K562 (cell line): Measurements from ENCODE around the gene SPOCK3. TPM values are rescaled to one million over a fixed set of nuclear protein-coding genes. Genes with fewer than 3 reads are reported as not detected.

Experiments
- ATAC-seq: fragments of 200-7000 bp; cut with Tn5 transposase; 3 replicates; pipeline ENCODE4 v1.9.1; 2020; ENCODE audit warnings: moderate library complexity
- BruUV-seq: library from RNA; stranded (reverse); fragments of 400-500 nt; replicated peaks from 2 replicates; lab custom pipeline; 2021; lab: Mats Ljungman, UMichigan
- CTCF ChIA-PET: fragments of 300-600 bp; formaldehyde crosslinking; extraction: SDS; loops from one replicate; lab custom pipeline; 2021; ENCODE audit warnings: low intra/inter-chr PET ratio; lab: Yijun Ruan, JAX
- POLR2A ChIA-PET: fragments of 300-600, 350-650 bp; sonication (Branson Sonifier 250); formaldehyde crosslinking; extraction: SDS; loops from one replicate; lab custom pipeline; 2021; ENCODE audit warnings: antibody characterized with exemption, inconsistent platforms; lab: Yijun Ruan, JAX
- DNase-seq, 4 experiments: peaks; one replicate each; pipeline versions ENCODE4 v3.0.0 to v3.0.0-alpha.2; 2011 to 2018; ENCODE audit warnings: low spot score in 3 of 4, mixed read lengths in 3 of 4; ENCODE audit errors: extremely low read depth in 1 of 4
- FAIRE-seq: peaks from 2 replicates; lab custom pipeline; 2011; peaks lifted over from hg19 to GRCh38; lab: Jason Lieb, UNC
- H2AFZ ChIP-seq: 2 replicates; pipeline ENCODE4 v1.6.0; 2011; ENCODE audit warnings: low read depth, low read length, control low read depth, inconsistent platforms
- H3K27ac ChIP-seq: fragments of 200-600 bp; 3 replicates; pipeline ENCODE4 v1.8.0; 2011; ENCODE audit warnings: low read depth, mild to moderate bottlenecking, control low read depth, inconsistent platforms, low read length, moderate library complexity, mixed read lengths; ENCODE audit errors: extremely low read depth
- H3K27me3 ChIP-seq, 2 experiments: fragments of 300-600 bp in 1 of 2; 2 replicates in 1 of 2; 3 replicates in 1 of 2; pipeline versions ENCODE4 v1.6.0 to v1.8.0; 2011; ENCODE audit warnings: inconsistent platforms in 2 of 2, low read length in 2 of 2, mild to moderate bottlenecking in 1 of 2, mixed read lengths in 1 of 2, moderate library complexity in 1 of 2; ENCODE audit not compliant: control insufficient read depth in 2 of 2, insufficient read depth in 2 of 2
- H3K36me3 ChIP-seq: fragments of 300-600 bp; 3 replicates; pipeline ENCODE4 v1.8.0; 2011; ENCODE audit warnings: mild to moderate bottlenecking, low read length, inconsistent platforms; ENCODE audit not compliant: control insufficient read depth, insufficient read depth
- H3K4me1 ChIP-seq, 2 experiments: fragments of 200-600 bp in 1 of 2; replicated peaks in 1 of 2; 2 replicates in 1 of 2; 3 replicates in 1 of 2; pipeline versions ENCODE4 v1.5.1 to v1.8.0; 2011; ENCODE audit warnings: inconsistent platforms in 2 of 2, low read length in 2 of 2, mild to moderate bottlenecking in 1 of 2, mixed read lengths in 1 of 2, moderate library complexity in 1 of 2; ENCODE audit not compliant: control insufficient read depth in 2 of 2, insufficient read depth in 2 of 2
- H3K4me2 ChIP-seq: 2 replicates; pipeline ENCODE4 v1.6.1; 2011; ENCODE audit warnings: low read length, control low read depth, inconsistent platforms, mixed read lengths; ENCODE audit not compliant: insufficient read depth
- H3K4me3 ChIP-seq: fragments of 200-600 bp; sonication (generic), shearing (Covaris generic); 2 replicates; pipeline ENCODE4 v1.5.1; 2016; ENCODE audit warnings: control low read depth, inconsistent platforms
- H3K79me2 ChIP-seq: fragments of 200-600 bp; 3 replicates; pipeline ENCODE4 v1.8.0; 2011; ENCODE audit warnings: low read length, inconsistent platforms; ENCODE audit not compliant: control insufficient read depth, insufficient read depth
- H3K9ac ChIP-seq, 2 experiments: 2 replicates each; pipeline versions ENCODE4 v1.6.0 to v1.6.1; 2011; ENCODE audit warnings: low read depth in 2 of 2, low read length in 2 of 2, control low read depth in 1 of 2, inconsistent platforms in 1 of 2, mild to moderate bottlenecking in 1 of 2, mixed read lengths in 1 of 2; ENCODE audit not compliant: insufficient read depth in 1 of 2
- H3K9me1 ChIP-seq: one replicate; pipeline ENCODE4 v1.6.0; 2011; ENCODE audit warnings: inconsistent platforms, mild to moderate bottlenecking, low read length, moderate library complexity; ENCODE audit not compliant: control insufficient read depth, insufficient read depth
- H3K9me3 ChIP-seq: replicated peaks from 2 replicates; pipeline ENCODE4 v1.5.1; 2011; ENCODE audit warnings: low read depth, low read length, inconsistent platforms; ENCODE audit not compliant: control insufficient read depth, insufficient read depth
- H4K20me1 ChIP-seq: replicated peaks from 2 replicates; pipeline ENCODE4 v1.6.1; 2011; ENCODE audit warnings: low read length, inconsistent platforms, mixed read lengths; ENCODE audit not compliant: control insufficient read depth, insufficient read depth
- CREB5 ChIP-seq: fragments of 250-450 bp; sonication (Bioruptor Pico); IDR thresholded peaks from 2 replicates; pipeline ENCODE4 v1.5.0; 2020; ENCODE audit warnings: mild to moderate bottlenecking
- FOXJ3 ChIP-seq: sonication (generic); formaldehyde crosslinking; IDR thresholded peaks from 2 replicates; pipeline ENCODE4 v1.4.0; 2020; ENCODE audit warnings: mild to moderate bottlenecking, missing genetic modification reagents
- IRF9 ChIP-seq: fragments of 450-650 bp; IDR thresholded peaks from 2 replicates; pipeline ENCODE4 v1.6.1; 2016; ENCODE audit warnings: missing biosample characterization, missing genetic modification characterization
- KAT8 ChIP-seq: fragments of 450-650 bp; IDR thresholded peaks from 2 replicates; pipeline ENCODE4 v1.6.1; 2016; ENCODE audit warnings: low read depth, mild to moderate bottlenecking
- MBD2 ChIP-seq: sonication (generic); IDR thresholded peaks from 2 replicates; pipeline ENCODE4 v1.6.1; 2016; ENCODE audit warnings: low read depth, borderline replicate concordance
- NR2C2 ChIP-seq, 2 experiments: fragments of 200-800 bp in 1 of 2; sonication (Bioruptor generic) in 1 of 2; sonication (generic) in 1 of 2; formaldehyde crosslinking in 1 of 2; IDR thresholded peaks; 2 replicates each; pipeline versions ENCODE4 v1.6.1 to v1.8.0; 2016 to 2022; ENCODE audit warnings: mild to moderate bottlenecking in 1 of 2, missing compliant biosample characterization in 1 of 2, missing genetic modification characterization in 1 of 2, missing genetic modification reagents in 1 of 2
- PYGO2 ChIP-seq: fragments of 450-650 bp; IDR thresholded peaks from 2 replicates; pipeline ENCODE4 v1.6.1; 2016; ENCODE audit warnings: mild to moderate bottlenecking, missing genetic modification characterization, moderate library complexity, missing compliant biosample characterization
- TRIM24 ChIP-seq, 2 experiments: fragments of 450-650 bp; IDR thresholded peaks; 2 replicates each; pipeline ENCODE4 v1.6.1; 2016
- ZBTB1 ChIP-seq: sonication (generic); formaldehyde crosslinking; IDR thresholded peaks from 2 replicates; pipeline ENCODE4 v1.8.1; 2023; ENCODE audit warnings: missing genetic modification reagents, low read depth, mild to moderate bottlenecking, borderline replicate concordance
- ZEB2 ChIP-seq: fragments of 450-650 bp; IDR thresholded peaks from 2 replicates; pipeline ENCODE4 v1.6.1; 2016
- ZFP36 ChIP-seq: fragments of 150-350 bp; IDR thresholded peaks from 2 replicates; pipeline ENCODE4 v1.6.1; 2018; ENCODE audit warnings: low read length, low read depth; ENCODE audit not compliant: partially characterized antibody
- ZKSCAN3 ChIP-seq: fragments of 250-450 bp; sonication (Bioruptor Pico); IDR thresholded peaks from 2 replicates; pipeline ENCODE4 v1.4.0; 2020
- ZNF3 ChIP-seq: fragments of 250-450 bp; sonication (Bioruptor Pico); IDR thresholded peaks from 2 replicates; pipeline ENCODE4 v1.5.0; 2021; ENCODE audit warnings: mild to moderate bottlenecking, moderate library complexity
- ZNF395 ChIP-seq: fragments of 200-800 bp; sonication (Bioruptor generic); IDR thresholded peaks from 2 replicates; pipeline ENCODE4 v1.6.1; 2017; ENCODE audit warnings: missing genetic modification characterization, missing compliant biosample characterization
- ZNF57 ChIP-seq: fragments of 450-650 bp; formaldehyde crosslinking; IDR thresholded peaks from 2 replicates; pipeline ENCODE4 v1.4.0; 2020; ENCODE audit warnings: mild to moderate bottlenecking, moderate library complexity
- ZNF696 ChIP-seq: fragments of 250-450 bp; sonication (Bioruptor Pico); conservative IDR thresholded peaks from 2 replicates; pipeline ENCODE4 v1.4.0; 2020; ENCODE audit warnings: mild to moderate bottlenecking, moderate library complexity
- ZNF785 ChIP-seq: fragments of 250-450 bp; sonication (Bioruptor Pico); IDR thresholded peaks from 2 replicates; pipeline ENCODE4 v1.4.0; 2020; ENCODE audit warnings: mild to moderate bottlenecking
- WGBS: fragments of 100-300 bp; shearing (Covaris generic); methylation state at CpG from one replicate; pipeline ENCODE4 v1.1.6; 2016; ENCODE audit warnings: low coverage, mixed read lengths; ENCODE audit not compliant: insufficient coverage; ENCODE audit errors: missing lambda C conversion rate; 5-methylcytosine and 5-hydroxymethylcytosine counted together
- in situ Hi-C: fragments of 300-500 bp; cut with MboI; formaldehyde crosslinking; loops from 4 replicates; pipeline ENCODE4 v1.15.0; 2018; ENCODE audit warnings: inconsistent platforms, mixed read lengths
- intact Hi-C: fragments of 100-400 bp; cut with micrococcal nuclease; formaldehyde crosslinking; loops from 2 replicates; pipeline ENCODE4 v1.14.2; 2022
- polyA plus RNA-seq, 8 experiments: library from polyadenylated mRNA; depleted of rRNA in 4 of 8; stranded (reverse) in 5 of 8; unstranded in 3 of 8; fragments of >200 nt; fragmentation: Nextera tagmentation in 2 of 8; fragmentation: Illumina TruSeq in 1 of 8; extraction: Ambion mirVana in 2 of 8; extraction: Trizol in 1 of 8; gene quantifications; 2 replicates each; pipeline versions ENCODE4 v1.2.1 to v1.2.3, GENCODE V29; 2011 to 2014; ENCODE audit warnings: inconsistent platforms in 1 of 8, missing spikeins in 1 of 8
- total RNA-seq, 7 experiments: library from RNA; depleted of rRNA in 6 of 7; stranded (reverse); fragments of >200 nt in 6 of 7; fragmentation: Illumina TruSeq in 2 of 7; extraction: Trizol in 2 of 7; gene quantifications; 2 replicates each; pipeline versions ENCODE4 v1.2.1 to v1.2.3, GENCODE V29; 2011 to 2021; ENCODE audit warnings: low replicate concordance in 1 of 7

SPOCK3 gene
- total and polyA plus RNA-seq, 9 of the 15 experiments (the other 6 are each of a cell fraction or from before 2014, with no cell fraction given) = not detected

- no peak overlapping the region for H3K4me2 ChIP-seq
- ChIA-PET CTCF (no interaction called here), POLR2A (no interaction called here)
- intact Hi-C loops (no loop called here), in situ Hi-C loops (no loop called here)
- ATAC-seq (no peak), FAIRE-seq (no peak), DNase-seq (no peak)
- H4K20me1 ChIP-seq = no peaks in the 10 kb centered on the region
- H3K9ac ChIP-seq = no peak overlapping the region
- H3K9me3 ChIP-seq = no peaks in the 10 kb centered on the region
- 0% methylated on average over 2 of the region's 2 CpGs for WGBS
- H3K27ac ChIP-seq = no peak overlapping the region
- no peak overlapping the region for H3K4me3 ChIP-seq
- no peaks in the 10 kb centered on the region for H3K36me3 ChIP-seq
- no peak overlapping the region for H2AFZ ChIP-seq
- BruUV-seq = no TSS peak
- no peaks in the 10 kb centered on the region for H3K9me1 ChIP-seq
- H3K4me1 ChIP-seq = no peaks in the 10 kb centered on the region
- no peaks in the 10 kb centered on the region for H3K27me3 ChIP-seq
- TF ChIP-seq IRF9 (tag) (no peak), PYGO2 (tag) (no peak), ZNF57 (CRISPR knock-in tag) (no peak), TRIM24 (IDR thresholded peaks at IDR 0.05) (no peak), MBD2 (no peak), CREB5 (CRISPR knock-in tag) (no peak), ZEB2 (no peak), ZKSCAN3 (no peak), ZNF785 (CRISPR knock-in tag) (no peak), KAT8 (no peak), ZNF696 (CRISPR knock-in tag) (no peak), ZNF3 (CRISPR knock-in tag) (no peak), ZBTB1 (CRISPR knock-in tag) (no peak), FOXJ3 (no peak), ZNF395 (CRISPR knock-in tag) (no peak), NR2C2 (CRISPR knock-in tag; IDR thresholded peaks at IDR 0.05) (no peak), NR2C2 (tag; IDR thresholded peaks at IDR 0.05) (no peak), ZFP36 (no peak)
- no peaks in the 10 kb centered on the region for H3K79me2 ChIP-seq
Measured at GRCh38 chr4:166882221-166882620, 352.1 kb downstream of the SPOCK3 start.
